ENCODE results near the gene TEX22.

TEX22 gene

DNA sequence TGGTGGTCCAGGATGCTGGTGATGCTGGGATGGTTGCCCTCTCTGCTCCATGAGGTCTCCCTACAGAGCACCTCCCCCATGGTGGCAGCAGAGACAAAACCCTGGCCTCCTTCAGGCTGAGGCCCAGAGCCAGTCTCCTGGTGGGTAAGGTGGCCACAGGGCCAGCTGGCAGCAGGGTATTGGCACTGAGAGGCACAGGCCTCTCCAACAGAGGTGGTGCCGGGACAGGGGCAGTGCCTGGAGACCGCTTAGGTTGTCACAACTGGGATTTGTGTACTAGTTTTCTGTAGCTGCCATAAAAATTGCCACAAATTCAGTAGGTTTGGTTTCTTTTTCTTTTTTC is 15.2 kb downstream of the TEX22 start:
- H3K9me3 Mint-ChIP-seq = no peaks in the 10 kb centered on the region
- H3K4me1 Mint-ChIP-seq = peaks cover 12% of the 10 kb centered on the region
- no peaks in the 10 kb centered on the region for H3K36me3 Mint-ChIP-seq (ENCODE audit: low read depth)
- H3K4me3 Mint-ChIP-seq = peak overlapping the region; percentile 50 to 59 (median 53)
- H3K27ac Mint-ChIP-seq = peak overlapping the region in 1 of 3 experiments; percentile 12
- H3K27me3 Mint-ChIP-seq (ENCODE audit: low read depth) = peaks cover 41% of the 10 kb centered on the region
- TF ChIP-seq CTCF (IDR thresholded peaks at IDR 0.05; ENCODE audit: unreplicated experiment in 3 of 3) = no peak

- H3K4me1 Mint-ChIP-seq = peaks cover 18% of the 10 kb centered on the region
- peak overlapping the region; percentile 58 to 93 (median 69) for H3K27ac Mint-ChIP-seq
- peak; percentile 78 to 84 (median 81) for TF ChIP-seq CTCF (IDR thresholded peaks at IDR 0.05; ENCODE audit: unreplicated experiment in 3 of 3)
- H3K27me3 Mint-ChIP-seq (ENCODE audit: low read depth) = peaks cover 30% of the 10 kb centered on the region
- H3K36me3 Mint-ChIP-seq (ENCODE audit: low read depth) = no peaks in the 10 kb centered on the region
- no peaks in the 10 kb centered on the region for H3K9me3 Mint-ChIP-seq
- H3K4me3 Mint-ChIP-seq = peak overlapping the region; percentile 82 to 90 (median 84)
Measured at GRCh38 chr14:105414456-105415371, 16.4 kb downstream of the TEX22 start.

GRCh38 chr14:105415481-105416428 is 17.4 kb downstream of the TEX22 start:
- H3K27me3 Mint-ChIP-seq (ENCODE audit: low read depth) = peaks cover 19% of the 10 kb centered on the region
- H3K4me3 Mint-ChIP-seq = peak overlapping the region; percentile 82 to 90 (median 84)
- no peak for TF ChIP-seq CTCF (IDR thresholded peaks at IDR 0.05; ENCODE audit: unreplicated experiment in 3 of 3)
- peaks cover 18% of the 10 kb centered on the region for H3K4me1 Mint-ChIP-seq
- no peaks in the 10 kb centered on the region for H3K9me3 Mint-ChIP-seq
- no peaks in the 10 kb centered on the region for H3K36me3 Mint-ChIP-seq (ENCODE audit: low read depth)
- peak overlapping the region; percentile 58 to 93 (median 69) for H3K27ac Mint-ChIP-seq

GRCh38 chr14:105416671-105417070 is 18.3 kb downstream of the TEX22 start:
- Mint-ChIP-seq H3K4me1 (peaks cover 18% of the 10 kb centered on the region), H3K4me3 (peak overlapping the region; percentile 72 to 90 (median 82)), H3K27ac (peak overlapping the region in 1 of 3 experiments; percentile 8), H3K36me3 (ENCODE audit: low read depth) (no peaks in the 10 kb centered on the region), H3K9me3 (no peaks in the 10 kb centered on the region), H3K27me3 (ENCODE audit: low read depth) (peaks cover 14% of the 10 kb centered on the region)
- TF ChIP-seq CTCF (IDR thresholded peaks at IDR 0.05; ENCODE audit: unreplicated experiment in 3 of 3) = no peak

GRCh38 chr14:105417690-105418121 is 19.4 kb downstream of the TEX22 start:
- Mint-ChIP-seq H3K27me3 (ENCODE audit: low read depth) (peaks cover 9% of the 10 kb centered on the region), H3K9me3 (no peaks in the 10 kb centered on the region), H3K27ac (peak overlapping the region; percentile 14 to 65 (median 52)), H3K4me1 (peaks cover 18% of the 10 kb centered on the region), H3K4me3 (peak overlapping the region; percentile 74 to 82 (median 78)), H3K36me3 (ENCODE audit: low read depth) (no peaks in the 10 kb centered on the region)
- TF ChIP-seq CTCF (IDR thresholded peaks at IDR 0.05; ENCODE audit: unreplicated experiment in 3 of 3) = no peak
